T-helper 2 cell (primary cell): ENCODE measurements around the gene ANKZF1.
"Not testable (repeated sequence)": the region's sequence is repeated elsewhere in the genome, so short reads cannot be mapped to it uniquely, and the experiment has no call there.

Experiments
- DNase-seq, 5 experiments: peaks; one replicate each; pipeline versions ENCODE4 v3.0.0 to v3.0.0-alpha.2; 2012 to 2022
- total RNA-seq, 2 donors: gene quantifications; one replicate each; lab custom pipeline; 2026; lab: John Stamatoyannopoulos, UW

Gene ANKZF1
- total RNA-seq = 64.5 to 127 reads per million in 2 donors

- DNase-seq = peak; percentile 90 to 99 (median 98)
Measured at GRCh38 chr2:219229305-219230058, at the start of gene ANKZF1, which contains the start of gene ATG9A. Gene ANKZF1, plus strand, starts transcription at chr2:219229806. Its CDS starts 452 bp downstream, at chr2:219230258. Gene ATG9A, minus strand, starts transcription at chr2:219229636. Its CDS starts 1,612 bp downstream, at chr2:219228024.

- no peak for DNase-seq
Measured at GRCh38 chr2:219180961-219181360, 48.6 kb upstream of the ANKZF1 start.

GRCh38 chr2:219181531-219181930 is 48.1 kb upstream of the ANKZF1 start:
- no peak for DNase-seq

GRCh38 chr2:219182331-219183150 is 47.1 kb upstream of the ANKZF1 start:
- DNase-seq = no peak

- DNase-seq = no peak
Measured at GRCh38 chr2:219183151-219183772, 46.3 kb upstream of the ANKZF1 start.

GRCh38 chr2:219184121-219184520 is 45.5 kb upstream of the ANKZF1 start:
- no peak for DNase-seq

- DNase-seq = no peak
Measured at GRCh38 chr2:219186754-219187456, 42.7 kb upstream of the ANKZF1 start.

GRCh38 chr2:219197388-219197787 is 32.2 kb upstream of the ANKZF1 start:
- DNase-seq = no peak

GRCh38 chr2:219198974-219199373 is 30.6 kb upstream of the ANKZF1 start:
- no peak for DNase-seq

GRCh38 chr2:219199470-219200211 is 30.0 kb upstream of the ANKZF1 start:
- no peak for DNase-seq

- peak in 2 of 5 experiments; percentile 41 to 42 for DNase-seq
Measured at GRCh38 chr2:219200502-219201326, 28.9 kb upstream of the ANKZF1 start.

- not testable (repeated sequence) for DNase-seq
Measured at GRCh38 chr2:219201331-219201730, 28.3 kb upstream of the ANKZF1 start.

GRCh38 chr2:219204425-219205164 is 25.0 kb upstream of the ANKZF1 start:
- DNase-seq = no peak

- no peak for DNase-seq
Measured at GRCh38 chr2:219205165-219205538, 24.5 kb upstream of the ANKZF1 start.

GRCh38 chr2:219205981-219206327 is 23.7 kb upstream of the ANKZF1 start:
- DNase-seq = no peak

- DNase-seq = peak; percentile 90 to 96 (median 94)
Measured at GRCh38 chr2:219206328-219207133, 23.1 kb upstream of the ANKZF1 start, which contains the start of gene ZFAND2B. Gene ZFAND2B, plus strand, starts transcription at chr2:219206782. Its CDS starts 206 bp downstream, at chr2:219206988.

- no peak for DNase-seq
Measured at GRCh38 chr2:219207134-219207883, 22.3 kb upstream of the ANKZF1 start.
